ENCODE results near the gene GLI2.

Gene GLI2

DNA sequence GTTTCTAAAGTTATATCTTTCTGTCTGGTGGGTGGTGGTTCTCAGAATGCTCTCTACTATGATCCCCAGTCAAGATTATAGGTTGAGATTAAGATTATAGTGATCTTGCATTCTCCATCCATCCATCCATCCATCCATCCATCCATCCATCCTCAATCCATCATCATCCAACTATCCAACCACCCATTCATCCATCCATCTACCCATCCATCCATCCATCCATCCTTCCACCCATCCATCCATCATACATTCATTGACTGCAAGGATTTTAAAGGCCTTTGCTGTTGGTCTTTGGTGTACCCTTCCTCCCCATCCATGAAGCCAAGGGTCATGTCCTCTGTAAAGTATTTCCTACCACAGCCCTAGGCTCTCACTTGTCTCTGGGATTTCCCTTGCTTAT is 13.1 kb downstream of the GLI2 start:
- no peaks in the 10 kb centered on the region for H3F3A ChIP-seq (ENCODE audit: insufficient read depth, low read length)
- H3K4me2 ChIP-seq (ENCODE audit: low read depth, low read length) = no peak overlapping the region
- H3K79me2 ChIP-seq (ENCODE audit: low read length) = no peaks in the 10 kb centered on the region
- TF ChIP-seq EZH2 (optimal IDR thresholded peaks at IDR 0.05; ENCODE audit: low read depth, low read length) (no peak), EZH2phosphoT487 (IDR thresholded peaks at IDR 0.05; ENCODE audit: low read length) (no peak)
- TF ChIP-seq, protein P1, sequence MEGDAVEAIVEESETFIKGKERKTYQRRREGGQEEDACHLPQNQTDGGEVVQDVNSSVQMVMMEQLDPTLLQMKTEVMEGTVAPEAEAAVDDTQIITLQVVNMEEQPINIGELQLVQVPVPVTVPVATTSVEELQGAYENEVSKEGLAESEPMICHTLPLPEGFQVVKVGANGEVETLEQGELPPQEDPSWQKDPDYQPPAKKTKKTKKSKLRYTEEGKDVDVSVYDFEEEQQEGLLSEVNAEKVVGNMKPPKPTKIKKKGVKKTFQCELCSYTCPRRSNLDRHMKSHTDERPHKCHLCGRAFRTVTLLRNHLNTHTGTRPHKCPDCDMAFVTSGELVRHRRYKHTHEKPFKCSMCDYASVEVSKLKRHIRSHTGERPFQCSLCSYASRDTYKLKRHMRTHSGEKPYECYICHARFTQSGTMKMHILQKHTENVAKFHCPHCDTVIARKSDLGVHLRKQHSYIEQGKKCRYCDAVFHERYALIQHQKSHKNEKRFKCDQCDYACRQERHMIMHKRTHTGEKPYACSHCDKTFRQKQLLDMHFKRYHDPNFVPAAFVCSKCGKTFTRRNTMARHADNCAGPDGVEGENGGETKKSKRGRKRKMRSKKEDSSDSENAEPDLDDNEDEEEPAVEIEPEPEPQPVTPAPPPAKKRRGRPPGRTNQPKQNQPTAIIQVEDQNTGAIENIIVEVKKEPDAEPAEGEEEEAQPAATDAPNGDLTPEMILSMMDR (IDR thresholded peaks at IDR 0.05; ENCODE audit: low read length) = no peak
- no peak overlapping the region for H2AFZ ChIP-seq (ENCODE audit: low read length)
- no peaks in the 10 kb centered on the region for H4K20me1 ChIP-seq (ENCODE audit: insufficient read depth, low read length)
- no peaks in the 10 kb centered on the region for H3K36me3 ChIP-seq (replicated peaks; ENCODE audit: insufficient read depth, low read length)
- DNase-seq = no peak
- H3K27ac ChIP-seq (ENCODE audit: low read length) = no peak overlapping the region
- H3K9me2 ChIP-seq (replicated peaks; ENCODE audit: insufficient read depth, low read length) = no peaks in the 10 kb centered on the region
- H3K9ac ChIP-seq (ENCODE audit: low read length) = no peak overlapping the region
- H3K4me1 ChIP-seq (ENCODE audit: low read length) = no peaks in the 10 kb centered on the region
- H3K9me3 ChIP-seq (replicated peaks; ENCODE audit: insufficient read depth, low read length) = no peaks in the 10 kb centered on the region
- H3K4me3 ChIP-seq (ENCODE audit: low read length) = no peak overlapping the region
- H3K27me3 ChIP-seq (replicated peaks; ENCODE audit: insufficient read depth, low read length) = no peaks in the 10 kb centered on the region

DNA sequence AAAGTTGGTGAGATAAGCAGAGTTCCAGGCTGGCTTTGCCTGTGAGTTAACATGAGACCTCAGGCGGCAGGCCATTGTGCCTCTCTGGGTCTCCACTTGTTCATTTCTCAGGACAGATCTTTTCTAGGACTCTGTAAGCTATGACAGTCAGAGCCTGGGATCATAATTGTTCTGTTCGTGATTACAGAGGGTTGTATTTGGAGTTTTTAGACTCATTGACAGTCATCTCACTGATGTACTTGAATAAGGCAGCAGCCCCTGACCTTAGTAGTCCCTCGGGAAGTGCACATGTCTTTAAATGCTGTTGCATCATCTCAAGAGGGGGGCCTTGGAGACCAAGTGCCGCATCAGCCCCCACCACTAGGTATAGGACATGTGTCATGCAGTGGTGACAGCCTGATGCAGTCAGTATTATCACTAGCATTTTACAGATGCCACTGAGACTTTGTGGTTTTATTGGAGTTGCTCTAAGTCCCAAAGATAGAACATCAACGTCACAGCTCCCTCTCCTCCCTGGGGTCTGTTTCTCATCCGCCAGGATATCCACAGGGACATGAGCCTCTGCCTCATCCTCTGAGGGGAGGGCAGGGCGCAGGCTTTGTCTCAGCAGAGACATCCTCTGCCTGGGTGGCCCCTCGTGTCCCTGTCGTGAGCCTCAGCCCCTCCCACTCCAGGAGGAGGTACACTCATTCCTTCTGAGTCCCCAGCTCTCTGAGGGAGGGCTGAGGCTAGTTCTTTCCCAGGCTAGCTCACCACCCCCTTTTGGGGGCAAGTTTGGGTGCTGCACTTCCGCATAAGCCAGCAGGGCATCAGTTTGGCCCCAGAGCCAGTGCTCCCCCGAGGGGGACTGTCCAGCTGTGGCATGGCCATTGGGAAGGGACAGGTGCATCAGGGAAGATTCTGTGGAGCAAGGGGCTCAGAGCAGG is 14.1 kb downstream of the GLI2 start:
- Histone ChIP-seq H3K27ac (ENCODE audit: low read length) (no peak overlapping the region), H3K9me3 (replicated peaks; ENCODE audit: insufficient read depth, low read length) (no peaks in the 10 kb centered on the region), H2AFZ (ENCODE audit: low read length) (no peak overlapping the region), H3K4me2 (ENCODE audit: low read depth, low read length) (no peak overlapping the region), H3K79me2 (ENCODE audit: low read length) (no peaks in the 10 kb centered on the region), H3K4me1 (ENCODE audit: low read length) (no peaks in the 10 kb centered on the region), H3K9me2 (replicated peaks; ENCODE audit: insufficient read depth, low read length) (no peaks in the 10 kb centered on the region), H3F3A (ENCODE audit: insufficient read depth, low read length) (no peaks in the 10 kb centered on the region), H4K20me1 (ENCODE audit: insufficient read depth, low read length) (no peaks in the 10 kb centered on the region), H3K4me3 (ENCODE audit: low read length) (no peak overlapping the region), H3K27me3 (replicated peaks; ENCODE audit: insufficient read depth, low read length) (no peaks in the 10 kb centered on the region), H3K9ac (ENCODE audit: low read length) (no peak overlapping the region), H3K36me3 (replicated peaks; ENCODE audit: insufficient read depth, low read length) (no peaks in the 10 kb centered on the region)
- TF ChIP-seq EZH2phosphoT487 (IDR thresholded peaks at IDR 0.05; ENCODE audit: low read length) = no peak
- TF ChIP-seq EZH2 (optimal IDR thresholded peaks at IDR 0.05; ENCODE audit: low read depth, low read length) = no peak
- TF ChIP-seq, protein P1 (IDR thresholded peaks at IDR 0.05; ENCODE audit: low read length) = no peak
- DNase-seq = no peak

DNA sequence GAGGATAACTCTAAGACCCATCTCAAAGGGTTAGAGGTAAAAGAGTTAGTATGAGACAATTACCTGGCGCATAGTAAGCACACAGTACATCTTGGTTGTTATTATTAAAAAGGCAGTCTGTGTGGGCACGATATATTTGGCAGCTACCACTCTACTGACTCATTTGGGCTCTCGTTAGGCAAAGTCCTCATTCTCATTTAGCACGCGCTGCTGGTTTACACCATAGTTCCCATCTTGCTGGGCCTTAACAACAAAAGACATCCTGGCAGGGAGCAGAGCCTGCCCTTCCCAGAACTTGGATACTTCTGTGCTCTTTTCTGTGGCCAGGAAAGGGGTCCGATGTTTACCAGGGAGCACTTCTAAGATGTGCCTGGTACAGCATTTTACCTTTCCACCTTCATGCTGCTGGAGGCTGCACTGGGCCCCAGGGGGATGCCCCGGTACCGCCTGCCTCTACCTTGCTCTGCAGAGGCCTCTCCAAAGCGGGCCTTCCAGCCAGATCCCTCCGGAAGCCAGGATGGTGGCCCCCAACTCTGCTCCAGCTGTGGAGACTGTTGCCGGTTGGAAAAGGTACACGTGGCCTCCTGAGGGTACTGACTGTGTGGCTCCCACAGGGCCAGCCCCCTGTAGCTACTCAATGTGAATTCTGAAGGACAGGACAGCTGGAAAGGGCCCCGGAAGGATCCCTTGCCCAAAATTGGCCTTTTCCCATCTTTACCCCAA is 15.0 kb downstream of the GLI2 start:
- no peak overlapping the region for H3K4me3 ChIP-seq (ENCODE audit: low read length)
- H3K36me3 ChIP-seq (replicated peaks; ENCODE audit: insufficient read depth, low read length) = no peaks in the 10 kb centered on the region
- TF ChIP-seq, protein P1 (IDR thresholded peaks at IDR 0.05; ENCODE audit: low read length) = no peak
- TF ChIP-seq EZH2 (optimal IDR thresholded peaks at IDR 0.05; ENCODE audit: low read depth, low read length) (no peak), EZH2phosphoT487 (IDR thresholded peaks at IDR 0.05; ENCODE audit: low read length) (no peak)
- no peak overlapping the region for H3K27ac ChIP-seq (ENCODE audit: low read length)
- no peaks in the 10 kb centered on the region for H3F3A ChIP-seq (ENCODE audit: insufficient read depth, low read length)
- H3K9me2 ChIP-seq (replicated peaks; ENCODE audit: insufficient read depth, low read length) = no peaks in the 10 kb centered on the region
- H3K4me2 ChIP-seq (ENCODE audit: low read depth, low read length) = no peak overlapping the region
- no peaks in the 10 kb centered on the region for H3K4me1 ChIP-seq (ENCODE audit: low read length)
- no peak overlapping the region for H2AFZ ChIP-seq (ENCODE audit: low read length)
- no peaks in the 10 kb centered on the region for H3K27me3 ChIP-seq (replicated peaks; ENCODE audit: insufficient read depth, low read length)
- H3K79me2 ChIP-seq (ENCODE audit: low read length) = no peaks in the 10 kb centered on the region
- H3K9me3 ChIP-seq (replicated peaks; ENCODE audit: insufficient read depth, low read length) = no peaks in the 10 kb centered on the region
- H4K20me1 ChIP-seq (ENCODE audit: insufficient read depth, low read length) = no peaks in the 10 kb centered on the region
- no peak for DNase-seq
- no peak overlapping the region for H3K9ac ChIP-seq (ENCODE audit: low read length)

Data from MM.1S (cell line).